ENCODE results near the gene LAMA3.

Gene LAMA3

GRCh38 chr18:23967321-23968089 is 278.3 kb downstream of the LAMA3 start:
- no peak for DNase-seq (ENCODE audit: low read depth in 2 of 2)

GRCh38 chr18:23968638-23969604 is 279.7 kb downstream of the LAMA3 start:
- H3K4me3 ChIP-seq (replicated peaks in 1 of 2; ENCODE audit: low read depth in 2 of 2, low read length in 2 of 2) = no peak overlapping the region
- no peak for TF ChIP-seq CTCF (IDR thresholded peaks at IDR 0.05; ENCODE audit: low read depth, low read length)
- no peak for DNase-seq (ENCODE audit: low read depth in 2 of 2)

More at GRCh38 chr18:23967321-23968089, 278.3 kb downstream of the LAMA3 start:
- H3K4me3 ChIP-seq (replicated peaks in 1 of 2; ENCODE audit: low read depth in 2 of 2, low read length in 2 of 2) = no peak overlapping the region
- TF ChIP-seq CTCF (IDR thresholded peaks at IDR 0.05; ENCODE audit: low read depth, low read length) = no peak

GRCh38 chr18:23969664-23970063 is 280.4 kb downstream of the LAMA3 start:
- H3K4me3 ChIP-seq (replicated peaks in 1 of 2; ENCODE audit: low read depth in 2 of 2, low read length in 2 of 2) = no peak overlapping the region
- TF ChIP-seq CTCF (IDR thresholded peaks at IDR 0.05; ENCODE audit: low read depth, low read length) = no peak
- DNase-seq (ENCODE audit: low read depth in 2 of 2) = no peak

- H3K4me3 ChIP-seq (replicated peaks in 1 of 2; ENCODE audit: low read depth in 2 of 2, low read length in 2 of 2) = no peak overlapping the region
- no peak for DNase-seq (ENCODE audit: low read depth in 2 of 2)
- TF ChIP-seq CTCF (IDR thresholded peaks at IDR 0.05; ENCODE audit: low read depth, low read length) = no peak
These were observed 281.2 kb downstream of the LAMA3 start for GRCh38 chr18:23970161-23971096.

GRCh38 chr18:23971097-23971440 is 281.8 kb downstream of the LAMA3 start:
- no peak for DNase-seq (ENCODE audit: low read depth in 2 of 2)
- TF ChIP-seq CTCF (IDR thresholded peaks at IDR 0.05; ENCODE audit: low read depth, low read length) = no peak
- no peak overlapping the region for H3K4me3 ChIP-seq (replicated peaks in 1 of 2; ENCODE audit: low read depth in 2 of 2, low read length in 2 of 2)

- DNase-seq (ENCODE audit: low read depth in 2 of 2) = no peak
- no peak overlapping the region for H3K4me3 ChIP-seq (replicated peaks in 1 of 2; ENCODE audit: low read depth in 2 of 2, low read length in 2 of 2)
- TF ChIP-seq CTCF (IDR thresholded peaks at IDR 0.05; ENCODE audit: low read depth, low read length) = no peak
These were observed 282.5 kb downstream of the LAMA3 start for GRCh38 chr18:23971666-23972230.
